K562 (cell line): Measurements from ENCODE around the gene FBXW8. TPM values are rescaled to one million over a fixed set of nuclear protein-coding genes. Genes with fewer than 3 reads are reported as not detected.
A peak's percentile ranks its signal among the peaks of the same experiment; 100 is the strongest.

Experiments used
- CCNT2 ChIP-seq: IDR thresholded peaks from 2 replicates; pipeline ENCODE4 v1.6.1; 2011; ENCODE audit warnings: borderline replicate concordance, low read depth, mild to moderate bottlenecking, moderate library complexity, mixed read lengths, low read length; ENCODE audit not compliant: insufficient read length; ENCODE audit errors: extremely low read depth
- HMGN3 ChIP-seq: IDR thresholded peaks from 2 replicates; pipeline ENCODE4 v1.6.1; 2011; ENCODE audit warnings: borderline replicate concordance, low read depth, mild to moderate bottlenecking, mixed read lengths, low read length; ENCODE audit not compliant: insufficient read length; ENCODE audit errors: extremely low read depth
- L3MBTL2 ChIP-seq: fragments of 450-650 bp; IDR thresholded peaks from 2 replicates; pipeline ENCODE4 v1.6.1; 2016; ENCODE audit warnings: mild to moderate bottlenecking, moderate library complexity
- MYC ChIP-seq, 2 experiments: fragments of 250-450 bp in 1 of 2; sonication (Bioruptor Pico) in 1 of 2; IDR thresholded peaks; 2 replicates each; pipeline versions ENCODE4 v1.5.1 to v1.6.1; 2012 to 2021; ENCODE audit warnings: low read depth in 2 of 2, borderline replicate concordance in 1 of 2, improper control_type of control experiment in 1 of 2, low read length in 1 of 2, mild to moderate bottlenecking in 1 of 2, moderate library complexity in 1 of 2
- NEUROD1 ChIP-seq: fragments of 150-350 bp; IDR thresholded peaks from 2 replicates; pipeline ENCODE4 v1.6.1; 2014; ENCODE audit warnings: borderline replicate concordance, low read length, low read depth; ENCODE audit not compliant: partially characterized antibody
- PTBP1 ChIP-seq: fragments of 200-400 bp; formaldehyde crosslinking; IDR thresholded peaks from 2 replicates; pipeline ENCODE4 v1.6.1; 2017; ENCODE audit warnings: low read depth, low read length
- RAD21 ChIP-seq, 2 experiments: fragments of 250-450 bp in 1 of 2; fragments of 450-650 bp in 1 of 2; sonication (Bioruptor Pico) in 1 of 2; formaldehyde crosslinking in 1 of 2; IDR thresholded peaks in 1 of 2; conservative IDR thresholded peaks in 1 of 2; 2 replicates each; pipeline versions ENCODE4 v1.4.0 to v1.8.0; 2020 to 2022; ENCODE audit warnings: mild to moderate bottlenecking in 2 of 2, moderate library complexity in 1 of 2
- SMAD4 ChIP-seq: fragments of 250-450 bp; sonication (Bioruptor Pico); conservative IDR thresholded peaks from 2 replicates; pipeline ENCODE4 v1.8.0; 2021; ENCODE audit warnings: inconsistent platforms, mild to moderate bottlenecking, moderate library complexity
- UBTF ChIP-seq, 2 experiments: IDR thresholded peaks; 2 replicates each; pipeline ENCODE4 v1.6.1; 2012; ENCODE audit warnings: improper control_type of control experiment in 2 of 2, low read depth in 2 of 2, low read length in 2 of 2, borderline replicate concordance in 1 of 2
- VEZF1 ChIP-seq: fragments of 200-800 bp; sonication (Bioruptor generic); IDR thresholded peaks from 2 replicates; pipeline ENCODE4 v1.6.1; 2017; ENCODE audit warnings: missing genetic modification characterization, missing compliant biosample characterization
- ZMIZ1 ChIP-seq, 2 experiments: fragments of 150-350 bp in 1 of 2; IDR thresholded peaks; 2 replicates each; pipeline ENCODE4 v1.6.1; 2012 to 2016; ENCODE audit warnings: low read depth in 2 of 2, low read length in 2 of 2, mild to moderate bottlenecking in 1 of 2, moderate library complexity in 1 of 2
- polyA plus RNA-seq, 8 experiments: library from polyadenylated mRNA; depleted of rRNA in 4 of 8; stranded (reverse) in 5 of 8; unstranded in 3 of 8; fragments of >200 nt; fragmentation: Nextera tagmentation in 2 of 8; fragmentation: Illumina TruSeq in 1 of 8; extraction: Ambion mirVana in 2 of 8; extraction: Trizol in 1 of 8; gene quantifications; 2 replicates each; pipeline versions ENCODE4 v1.2.1 to v1.2.3, GENCODE V29; 2011 to 2014; ENCODE audit warnings: inconsistent platforms in 1 of 8, missing spikeins in 1 of 8
- total RNA-seq, 7 experiments: library from RNA; depleted of rRNA in 6 of 7; stranded (reverse); fragments of >200 nt in 6 of 7; fragmentation: Illumina TruSeq in 2 of 7; extraction: Trizol in 2 of 7; gene quantifications; 2 replicates each; pipeline versions ENCODE4 v1.2.1 to v1.2.3, GENCODE V29; 2011 to 2021; ENCODE audit warnings: low replicate concordance in 1 of 7
- TF ChIP-seq, protein P1 (sequence below), 3 experiments: IDR thresholded peaks in 2 of 3; conservative IDR thresholded peaks in 1 of 3; 2 replicates each; pipeline ENCODE4 v1.5.1; 2011 to 2012; ENCODE audit warnings: low read length in 3 of 3, mild to moderate bottlenecking in 3 of 3, control low read depth in 2 of 3, improper control_type of control experiment in 1 of 3, inconsistent platforms in 1 of 3, low read depth in 1 of 3, mixed read lengths in 1 of 3, moderate library complexity in 1 of 3; ENCODE audit not compliant: insufficient read depth in 2 of 3
- TF ChIP-seq, protein P2 (sequence below): IDR thresholded peaks from 2 replicates; pipeline ENCODE4 v1.6.1; 2012; ENCODE audit warnings: low read depth, low read length, improper control_type of control experiment, borderline replicate concordance

FBXW8 gene
- total and polyA plus RNA-seq, 9 of the 15 experiments (the other 6 are each of a cell fraction or from before 2014, with no cell fraction given), result 0.58 to 8.3 (median 4.4) TPM

DNA sequence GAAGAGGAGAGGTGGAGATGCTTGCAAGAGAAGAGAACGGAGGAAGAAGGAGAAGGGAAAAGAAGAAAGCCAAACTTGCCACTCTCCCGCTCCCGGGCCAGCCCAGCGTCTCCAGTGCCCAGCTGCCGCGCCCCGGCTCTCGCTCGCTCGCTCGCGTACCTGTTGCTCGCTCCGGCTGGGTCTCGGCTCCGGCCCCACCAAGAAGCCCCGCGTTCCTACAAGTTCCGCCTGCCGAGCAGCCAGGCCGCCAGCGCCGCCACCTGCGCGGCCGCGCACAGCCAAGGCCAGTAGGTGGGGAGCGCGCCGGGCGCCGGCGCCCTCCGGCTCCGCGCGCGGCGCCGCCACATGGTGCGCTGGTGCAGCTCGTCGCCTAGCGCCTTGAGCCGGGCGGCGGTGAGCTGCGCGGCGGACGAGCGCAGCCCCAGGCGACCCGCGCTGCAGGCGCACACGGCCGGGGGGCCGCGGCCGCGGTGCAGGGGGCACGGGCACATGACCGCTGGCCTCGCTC, 29.9 kb upstream of the FBXW8 start (continued):
- TF ChIP-seq, protein P1, sequence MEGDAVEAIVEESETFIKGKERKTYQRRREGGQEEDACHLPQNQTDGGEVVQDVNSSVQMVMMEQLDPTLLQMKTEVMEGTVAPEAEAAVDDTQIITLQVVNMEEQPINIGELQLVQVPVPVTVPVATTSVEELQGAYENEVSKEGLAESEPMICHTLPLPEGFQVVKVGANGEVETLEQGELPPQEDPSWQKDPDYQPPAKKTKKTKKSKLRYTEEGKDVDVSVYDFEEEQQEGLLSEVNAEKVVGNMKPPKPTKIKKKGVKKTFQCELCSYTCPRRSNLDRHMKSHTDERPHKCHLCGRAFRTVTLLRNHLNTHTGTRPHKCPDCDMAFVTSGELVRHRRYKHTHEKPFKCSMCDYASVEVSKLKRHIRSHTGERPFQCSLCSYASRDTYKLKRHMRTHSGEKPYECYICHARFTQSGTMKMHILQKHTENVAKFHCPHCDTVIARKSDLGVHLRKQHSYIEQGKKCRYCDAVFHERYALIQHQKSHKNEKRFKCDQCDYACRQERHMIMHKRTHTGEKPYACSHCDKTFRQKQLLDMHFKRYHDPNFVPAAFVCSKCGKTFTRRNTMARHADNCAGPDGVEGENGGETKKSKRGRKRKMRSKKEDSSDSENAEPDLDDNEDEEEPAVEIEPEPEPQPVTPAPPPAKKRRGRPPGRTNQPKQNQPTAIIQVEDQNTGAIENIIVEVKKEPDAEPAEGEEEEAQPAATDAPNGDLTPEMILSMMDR (IDR thresholded peaks at IDR 0.05 in 2 of 3, conservative IDR thresholded peaks at IDR 0.05 in 1 of 3; ENCODE audit: insufficient read depth in 2 of 3, low read depth in 1 of 3, low read length in 3 of 3), result peak in 2 of 3 experiments; percentile 41 to 57; a peak in 4 of 6 replicates
- TF ChIP-seq CCNT2 (peak; percentile 21), PTBP1 (no peak), VEZF1 (0 out of 2 replicates have a peak, but pooled peaks have one; percentile 17), L3MBTL2 (0 out of 2 replicates have a peak, but pooled peaks have one; percentile 33), UBTF (IDR thresholded peaks at IDR 0.05; ENCODE audit: borderline replicate concordance in 1 of 2, low read depth in 2 of 2, low read length in 2 of 2) (peak; percentile 81 to 91; a peak in 3 of 4 replicates), NEUROD1 (no peak), SMAD4 (CRISPR knock-in tag) (peak; percentile 43), HMGN3 (peak; percentile 54), RAD21 (CRISPR knock-in tag; conservative IDR thresholded peaks at IDR 0.05 in 1 of 2, IDR thresholded peaks at IDR 0.05 in 1 of 2) (peak in 1 of 2 experiments; percentile 32; a peak in 1 of 4 replicates), ZMIZ1 (IDR thresholded peaks at IDR 0.05; ENCODE audit: low read depth in 2 of 2, low read length in 2 of 2) (no peak), MYC (IDR thresholded peaks at IDR 0.05; ENCODE audit: low read depth, low read length) (peak; percentile 63), MYC (CRISPR knock-in tag; IDR thresholded peaks at IDR 0.05; ENCODE audit: borderline replicate concordance, low read depth) (no peak)
- TF ChIP-seq, protein P2, sequence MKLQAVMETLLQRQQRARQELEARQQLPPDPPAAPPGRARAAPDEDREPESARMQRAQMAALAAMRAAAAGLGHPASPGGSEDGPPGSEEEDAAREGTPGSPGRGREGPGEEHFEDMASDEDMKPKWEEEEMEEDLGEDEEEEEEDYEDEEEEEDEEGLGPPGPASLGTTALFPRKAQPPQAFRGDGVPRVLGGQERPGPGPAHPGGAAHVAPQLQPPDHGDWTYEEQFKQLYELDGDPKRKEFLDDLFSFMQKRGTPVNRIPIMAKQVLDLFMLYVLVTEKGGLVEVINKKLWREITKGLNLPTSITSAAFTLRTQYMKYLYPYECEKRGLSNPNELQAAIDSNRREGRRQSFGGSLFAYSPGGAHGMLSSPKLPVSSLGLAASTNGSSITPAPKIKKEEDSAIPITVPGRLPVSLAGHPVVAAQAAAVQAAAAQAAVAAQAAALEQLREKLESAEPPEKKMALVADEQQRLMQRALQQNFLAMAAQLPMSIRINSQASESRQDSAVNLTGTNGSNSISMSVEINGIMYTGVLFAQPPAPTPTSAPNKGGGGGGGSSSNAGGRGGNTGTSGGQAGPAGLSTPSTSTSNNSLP, result no peak
